ENCODE results near the gene UBE2H.

Gene UBE2H

DNA sequence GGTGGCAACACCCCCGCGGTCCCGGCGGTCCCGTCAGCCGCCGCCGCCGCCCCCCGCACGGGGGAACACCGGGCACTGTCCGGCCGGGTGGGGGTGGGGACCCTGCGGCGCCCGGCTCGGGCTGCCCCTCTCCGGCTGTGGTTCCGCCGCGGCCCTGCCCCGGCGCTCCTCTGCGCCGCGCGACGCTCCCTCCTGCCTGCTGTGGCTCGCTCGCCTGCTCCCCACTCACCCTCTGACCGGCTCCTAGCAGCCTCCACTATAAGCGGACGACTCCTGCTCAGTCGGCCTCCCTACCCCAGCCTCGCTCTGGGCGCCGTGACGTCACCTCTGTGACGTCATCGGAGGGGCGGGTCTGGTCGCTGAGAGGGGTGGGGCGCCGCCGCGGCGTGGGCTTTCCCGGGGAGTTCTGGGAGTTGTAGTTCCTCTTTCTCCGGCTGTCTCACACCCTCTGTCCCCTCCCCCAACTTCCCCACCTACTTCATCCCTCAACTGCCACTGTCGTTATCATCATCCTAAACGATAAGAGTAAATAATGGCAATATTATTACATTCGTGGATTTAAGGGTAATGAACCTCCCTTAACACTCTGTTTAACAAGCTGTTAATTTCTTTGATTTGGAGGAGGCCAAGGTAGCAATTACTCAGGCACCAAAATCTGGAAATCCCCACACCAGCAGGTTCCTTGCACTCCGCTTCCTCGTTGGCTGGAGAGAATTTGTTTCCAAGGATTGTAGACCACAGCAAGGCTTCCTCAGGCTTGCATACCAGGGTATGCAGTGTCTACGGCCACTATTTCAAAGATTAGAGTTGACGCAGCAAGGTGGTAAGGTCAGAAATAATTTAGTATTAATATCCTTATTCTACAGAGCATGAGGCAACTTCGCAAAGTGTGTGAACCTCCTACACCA is at the start of gene UBE2H:
TSS of gene UBE2H (minus strand) at position 308 of the 908 bp plus-strand sequence. CDS start 405 bp downstream, outside the sequence.
- DNase-seq (ENCODE audit: low spot score): peak; percentile 96
- TF ChIP-seq, protein P1, sequence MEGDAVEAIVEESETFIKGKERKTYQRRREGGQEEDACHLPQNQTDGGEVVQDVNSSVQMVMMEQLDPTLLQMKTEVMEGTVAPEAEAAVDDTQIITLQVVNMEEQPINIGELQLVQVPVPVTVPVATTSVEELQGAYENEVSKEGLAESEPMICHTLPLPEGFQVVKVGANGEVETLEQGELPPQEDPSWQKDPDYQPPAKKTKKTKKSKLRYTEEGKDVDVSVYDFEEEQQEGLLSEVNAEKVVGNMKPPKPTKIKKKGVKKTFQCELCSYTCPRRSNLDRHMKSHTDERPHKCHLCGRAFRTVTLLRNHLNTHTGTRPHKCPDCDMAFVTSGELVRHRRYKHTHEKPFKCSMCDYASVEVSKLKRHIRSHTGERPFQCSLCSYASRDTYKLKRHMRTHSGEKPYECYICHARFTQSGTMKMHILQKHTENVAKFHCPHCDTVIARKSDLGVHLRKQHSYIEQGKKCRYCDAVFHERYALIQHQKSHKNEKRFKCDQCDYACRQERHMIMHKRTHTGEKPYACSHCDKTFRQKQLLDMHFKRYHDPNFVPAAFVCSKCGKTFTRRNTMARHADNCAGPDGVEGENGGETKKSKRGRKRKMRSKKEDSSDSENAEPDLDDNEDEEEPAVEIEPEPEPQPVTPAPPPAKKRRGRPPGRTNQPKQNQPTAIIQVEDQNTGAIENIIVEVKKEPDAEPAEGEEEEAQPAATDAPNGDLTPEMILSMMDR (IDR thresholded peaks at IDR 0.05; ENCODE audit: extremely low read depth, missing control alignments): no peak

DNA sequence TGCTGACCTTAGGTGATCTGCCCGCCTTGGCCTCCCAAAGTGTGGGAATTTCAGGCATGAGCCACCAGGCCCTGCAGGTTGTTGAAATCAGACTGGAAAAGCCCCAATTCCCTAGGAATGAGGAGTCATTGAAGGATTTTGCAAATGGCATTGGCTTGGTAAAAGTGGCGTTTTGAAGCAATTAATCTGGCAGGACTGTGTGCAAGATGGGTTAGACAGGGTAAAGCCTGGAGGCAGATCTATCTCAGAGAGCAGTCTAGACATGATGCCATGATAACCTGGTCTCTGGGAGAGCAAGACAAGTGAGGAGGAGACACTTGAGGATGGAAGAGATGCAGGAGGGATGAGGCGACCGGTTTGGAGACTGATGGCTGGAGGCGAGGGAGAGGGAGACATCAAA is 45.7 kb upstream of the UBE2H start:
- DNase-seq (ENCODE audit: low spot score): no peak
- TF ChIP-seq, protein P1 (IDR thresholded peaks at IDR 0.05; ENCODE audit: extremely low read depth, missing control alignments): no peak

DNA sequence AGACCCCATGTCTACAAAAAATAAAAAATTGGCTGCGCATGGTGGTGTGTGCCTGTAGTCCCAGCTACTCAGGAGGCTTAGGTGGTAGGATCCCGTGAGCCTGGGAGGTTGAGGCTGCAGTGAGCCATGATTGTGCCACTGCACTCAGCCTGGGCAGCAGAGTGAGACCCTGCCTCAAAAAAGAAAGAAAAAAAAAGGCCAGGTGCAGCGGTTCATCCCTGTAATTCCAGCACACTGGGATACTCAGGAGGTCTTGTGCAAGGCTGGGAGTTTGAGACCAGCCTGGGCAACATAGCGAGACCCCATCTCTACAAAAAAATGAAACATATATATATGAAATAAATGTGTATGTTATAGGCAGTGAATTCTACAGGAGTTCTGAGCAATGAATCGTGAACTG is 44.5 kb upstream of the UBE2H start:
- DNase-seq (ENCODE audit: low spot score): no peak
- TF ChIP-seq, protein P1 (IDR thresholded peaks at IDR 0.05; ENCODE audit: extremely low read depth, missing control alignments): no peak

DNA sequence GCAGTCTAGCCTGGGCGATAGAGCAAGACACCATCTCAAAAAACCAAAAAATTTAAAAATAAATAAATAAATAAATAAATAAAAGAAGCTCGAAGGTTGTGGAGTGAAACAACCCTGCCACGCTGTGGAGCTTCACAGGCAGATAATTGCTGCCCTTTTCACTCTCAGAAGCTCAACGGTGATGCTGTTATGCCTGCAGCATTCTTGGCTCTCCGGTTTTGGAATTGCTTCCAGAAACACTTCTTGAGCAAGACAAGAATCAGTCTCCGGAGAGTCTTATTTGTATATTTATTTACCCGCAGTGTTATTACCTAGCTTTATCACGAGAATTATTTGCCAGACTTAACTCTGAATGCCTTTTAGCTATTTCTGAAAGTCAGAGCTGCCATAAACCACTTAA is 40.5 kb upstream of the UBE2H start:
- TF ChIP-seq, protein P1 (IDR thresholded peaks at IDR 0.05; ENCODE audit: extremely low read depth, missing control alignments): no peak
- DNase-seq (ENCODE audit: low spot score): no peak

DNA sequence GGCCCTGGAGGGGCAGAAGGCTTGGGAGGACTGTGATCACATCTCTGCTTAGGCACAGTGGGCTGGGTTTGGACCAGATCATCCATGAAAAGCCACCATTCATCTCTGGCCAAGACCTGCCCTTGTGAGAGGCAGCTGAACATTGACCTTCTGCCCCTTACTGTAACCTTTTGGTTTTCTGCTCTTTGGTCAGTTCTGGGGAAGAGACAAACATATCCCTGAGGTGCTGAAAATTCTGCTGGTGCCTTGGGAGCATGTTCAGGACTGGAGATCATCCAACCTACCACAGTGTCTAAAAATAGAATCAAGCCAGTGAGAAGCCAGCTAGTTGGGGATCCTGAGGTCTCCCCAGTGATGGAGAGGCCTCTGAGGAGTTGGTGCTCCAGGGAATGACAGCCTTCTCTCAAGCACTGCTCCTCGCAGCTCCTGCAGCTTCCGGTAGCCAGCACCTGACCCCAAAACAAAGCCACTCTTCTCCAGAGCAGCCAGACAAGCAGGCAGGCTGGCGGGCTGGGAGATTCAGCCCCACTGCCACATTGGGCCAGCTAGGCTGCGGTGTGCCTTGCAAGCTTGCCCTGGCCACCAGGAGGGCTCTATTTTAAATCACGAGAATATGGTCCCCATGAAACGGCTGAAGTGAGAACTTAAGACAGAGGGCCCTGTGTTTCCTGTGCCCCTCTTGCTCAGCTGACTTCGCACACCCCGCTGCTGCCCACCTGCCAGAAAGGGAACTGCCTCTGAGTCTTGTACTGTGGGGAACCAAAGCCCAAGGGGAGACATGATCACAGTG is 37.8 kb upstream of the UBE2H start:
- DNase-seq (ENCODE audit: low spot score): no peak

DNA sequence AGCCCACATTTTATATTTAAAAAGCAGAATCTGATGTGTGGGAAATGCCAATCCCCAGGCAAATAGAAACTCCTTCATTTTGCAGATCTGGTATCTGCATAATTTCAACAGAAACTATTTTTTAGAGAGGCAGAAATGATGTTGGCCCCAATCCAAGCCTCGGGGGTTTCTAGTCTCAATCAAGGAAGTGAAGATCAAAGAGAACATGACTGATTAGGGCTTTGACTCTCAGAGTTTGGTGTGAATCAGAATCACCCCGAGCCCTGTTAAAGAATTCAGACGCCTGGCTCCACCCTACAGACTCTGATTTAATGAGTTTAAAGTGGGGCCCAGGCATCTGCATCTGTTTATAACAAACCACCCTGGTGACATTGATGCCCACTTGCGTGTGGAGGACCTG is 36.7 kb upstream of the UBE2H start:
- TF ChIP-seq, protein P1 (IDR thresholded peaks at IDR 0.05; ENCODE audit: extremely low read depth, missing control alignments): no peak
- peak; percentile 51 for DNase-seq (ENCODE audit: low spot score)

More for the DNA sequence above, 37.8 kb upstream of the UBE2H start:
- TF ChIP-seq, protein P1 (IDR thresholded peaks at IDR 0.05; ENCODE audit: extremely low read depth, missing control alignments): no peak

DNA sequence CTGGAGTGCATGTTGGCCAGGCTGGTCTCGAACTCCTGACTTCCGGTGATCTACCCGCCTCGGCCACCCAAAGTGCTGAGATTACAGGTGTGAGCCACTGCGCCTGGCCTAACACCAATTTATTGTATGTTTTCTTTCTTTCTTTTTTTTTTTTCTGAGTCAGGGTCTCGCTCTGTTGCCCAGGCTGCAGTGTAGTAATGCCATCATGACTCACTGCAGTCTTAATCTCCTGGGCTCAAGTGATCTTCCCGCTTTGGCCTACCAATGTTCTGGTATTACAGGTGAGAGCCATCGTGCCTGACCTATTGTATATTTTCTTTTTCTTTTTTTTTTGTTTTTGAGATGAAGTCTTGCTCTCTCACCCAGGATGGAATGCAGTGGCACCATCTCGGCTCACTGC is 33.8 kb upstream of the UBE2H start:
- TF ChIP-seq, protein P1 (IDR thresholded peaks at IDR 0.05; ENCODE audit: extremely low read depth, missing control alignments): no peak
- DNase-seq (ENCODE audit: low spot score): no peak

All from GM20000 (cell line).